Measurements from ENCODE around the gene RIPOR3. TPM values are rescaled to one million over a fixed set of nuclear protein-coding genes. Genes with fewer than 3 reads are reported as not detected.
A peak's percentile ranks its signal among the peaks of the same experiment; 100 is the strongest.

RIPOR3 gene
- total RNA-seq, 1 donor from 2014 or later = 8.0 TPM

DNA sequence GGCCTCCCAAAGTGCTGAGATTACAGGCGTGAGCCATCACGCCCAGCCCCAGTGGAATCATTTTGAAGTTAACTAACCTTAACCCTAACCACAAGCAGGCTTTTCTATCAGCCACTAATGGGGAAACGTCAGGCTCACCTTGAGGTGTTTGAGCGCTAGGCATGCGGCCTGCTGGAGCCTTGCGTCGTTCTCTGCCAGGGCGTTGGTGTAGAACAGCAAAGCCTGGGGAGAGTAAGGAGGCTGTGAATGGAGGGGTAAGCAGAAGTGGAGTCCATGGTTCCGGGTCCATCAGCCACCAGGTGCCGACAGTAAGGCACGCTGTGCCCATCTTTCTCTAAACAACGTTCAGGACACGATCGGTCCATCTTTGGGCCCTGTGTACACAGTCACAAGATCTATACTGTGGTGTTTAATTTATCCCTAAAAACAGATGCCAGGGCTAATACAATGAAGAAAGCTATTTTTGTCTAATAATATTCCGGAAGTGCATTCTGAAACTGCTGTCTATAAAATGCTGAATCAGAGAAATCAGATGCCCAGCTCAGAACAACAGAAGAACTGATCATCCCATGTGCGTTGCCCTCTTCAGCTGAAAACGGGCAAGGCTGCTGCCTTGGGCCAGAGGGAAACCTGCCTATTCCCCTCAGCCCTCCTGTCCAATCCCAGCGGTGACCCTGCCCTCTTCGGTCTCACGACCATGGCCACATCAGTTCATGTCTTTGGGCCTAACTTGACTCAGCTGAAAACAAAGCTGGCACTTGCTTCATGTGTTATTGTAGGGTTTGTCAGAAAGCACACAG, 101.6 kb downstream of the RIPOR3 start:
- DNase-seq = peak; percentile 19
- intact Hi-C loops (cut with micrococcal nuclease) = no loop called here
- ATAC-seq = no peak

DNA sequence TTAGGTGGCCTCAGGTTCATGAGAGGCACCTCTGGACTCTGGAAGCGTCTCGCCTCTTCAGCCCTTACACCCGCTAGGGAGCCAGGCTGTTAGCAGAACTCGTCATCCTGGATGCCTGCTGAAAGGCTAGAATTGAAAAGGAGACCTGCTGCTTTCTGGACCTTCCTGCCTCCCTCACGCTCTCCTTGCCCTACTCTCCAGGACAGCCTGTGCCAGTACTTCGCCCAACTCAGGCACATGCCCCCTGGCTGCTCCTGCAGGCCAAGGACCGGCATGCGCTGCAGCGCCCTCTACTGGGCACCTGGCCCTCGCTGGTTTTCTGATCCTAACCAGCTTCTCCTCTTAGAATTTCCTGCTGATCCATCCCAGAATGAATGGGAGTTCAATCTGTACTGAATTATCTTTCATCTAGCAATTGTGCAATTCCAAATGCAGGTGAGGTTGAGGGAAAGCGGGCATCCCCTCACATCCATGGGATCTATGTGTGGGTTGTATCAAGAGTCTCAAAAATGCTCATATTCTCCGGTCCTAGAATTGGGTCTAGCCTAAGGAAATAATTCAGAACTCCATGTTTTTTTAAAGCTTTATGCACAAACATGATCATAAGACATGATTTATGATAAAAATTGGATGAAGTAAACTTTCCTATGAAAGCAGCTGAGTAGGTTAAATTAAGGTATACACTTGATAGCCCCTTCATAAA, 103.2 kb downstream of the RIPOR3 start:
- DNase-seq (peak; percentile 85), ATAC-seq (peak; percentile 44)
- intact Hi-C loops (cut with micrococcal nuclease) = no loop called here

DNA sequence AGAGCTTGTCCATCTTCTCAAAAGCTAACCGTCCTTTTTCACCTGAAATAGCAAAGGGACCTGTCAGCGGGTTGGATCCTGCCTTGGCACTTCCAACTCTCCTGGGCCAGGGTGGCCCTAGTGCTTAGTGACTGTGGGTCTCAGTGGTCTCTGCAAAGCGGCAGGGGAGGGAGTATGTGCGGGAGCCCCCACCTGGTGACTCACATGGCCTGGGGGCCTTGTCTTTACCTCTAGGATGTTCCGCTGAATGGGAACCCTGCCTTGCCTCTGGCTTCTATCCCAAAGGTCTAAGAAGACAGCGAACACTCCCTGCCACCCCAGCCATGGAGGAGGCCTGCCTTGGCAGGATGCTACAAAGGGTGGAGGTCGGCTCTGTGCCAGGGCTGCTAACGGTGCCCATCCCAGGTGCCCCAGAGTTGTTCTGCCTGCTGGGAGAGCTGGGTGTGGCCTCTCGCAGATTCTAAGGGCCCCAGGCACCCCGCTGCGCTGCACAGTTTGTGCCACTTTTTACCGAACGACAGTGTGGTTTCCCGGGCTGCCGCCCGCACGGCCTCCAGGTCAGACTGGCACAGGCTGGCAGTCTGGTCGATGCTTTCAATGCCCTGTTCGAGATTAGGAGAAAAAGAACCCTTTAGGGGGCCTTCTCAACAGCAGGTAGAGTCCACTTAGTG, 103.9 kb downstream of the RIPOR3 start:
- intact Hi-C loops (cut with micrococcal nuclease) = no loop called here
- ATAC-seq = peak; percentile 4
- DNase-seq = peak; percentile 32

DNA sequence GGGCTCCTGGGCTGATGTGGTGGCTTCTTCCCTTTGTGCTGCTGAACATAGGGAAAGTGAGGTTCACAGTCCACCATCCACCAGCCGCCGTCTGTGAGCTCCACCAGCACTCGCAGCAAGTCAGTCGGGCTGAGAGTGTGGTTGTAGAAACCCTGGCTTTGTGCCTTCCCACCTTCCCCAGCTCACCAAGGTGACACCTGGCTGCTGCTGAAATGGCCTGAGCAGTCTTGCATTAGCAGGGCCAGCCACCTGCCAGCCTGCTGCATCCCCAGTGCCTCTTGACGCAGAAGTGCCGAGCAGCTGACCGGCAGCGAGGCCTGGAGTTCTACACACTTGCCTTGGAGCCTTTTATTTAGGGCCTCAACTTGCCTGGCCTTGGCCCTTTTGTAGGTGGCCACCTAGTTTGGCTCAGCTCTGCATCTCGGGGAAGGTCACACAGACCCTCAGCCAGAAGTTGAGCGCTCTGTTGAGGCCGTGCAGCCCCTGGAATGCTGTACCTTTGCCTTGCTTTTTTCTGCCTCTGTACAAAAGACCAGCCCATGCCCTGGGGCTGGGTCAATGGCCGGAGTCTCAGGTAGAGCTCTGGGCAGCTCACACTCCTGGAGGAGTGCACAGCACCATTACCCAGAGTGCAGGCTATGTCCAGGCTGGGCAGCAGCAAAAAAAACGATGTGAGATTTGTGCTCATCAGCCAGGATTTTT, 104.7 kb downstream of the RIPOR3 start:
- intact Hi-C loops (cut with micrococcal nuclease) = no loop called here
- ATAC-seq (no peak), DNase-seq (peak; percentile 19)

DNA sequence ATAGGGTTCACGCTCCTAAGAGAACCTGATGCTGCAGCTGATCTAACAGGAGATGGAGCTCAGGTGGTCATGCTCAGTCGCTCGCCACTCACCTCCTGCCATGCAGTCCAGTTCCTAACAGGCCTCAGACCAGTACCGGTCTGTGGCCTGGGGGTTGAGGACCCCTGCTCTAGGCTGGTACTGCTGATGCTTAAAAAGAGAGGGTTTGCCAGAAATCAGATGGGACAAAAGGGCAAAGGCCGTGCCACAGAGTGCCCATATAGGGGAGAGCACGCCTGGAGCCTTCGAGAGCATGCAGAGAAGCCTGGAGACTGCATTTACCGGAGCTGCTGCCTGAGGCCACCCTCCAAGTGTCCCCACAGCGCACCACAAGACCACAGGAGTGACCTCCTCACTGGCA, 105.7 kb downstream of the RIPOR3 start:
- DNase-seq (peak; percentile 21), ATAC-seq (no peak)
- intact Hi-C loops (cut with micrococcal nuclease) = no loop called here

DNA sequence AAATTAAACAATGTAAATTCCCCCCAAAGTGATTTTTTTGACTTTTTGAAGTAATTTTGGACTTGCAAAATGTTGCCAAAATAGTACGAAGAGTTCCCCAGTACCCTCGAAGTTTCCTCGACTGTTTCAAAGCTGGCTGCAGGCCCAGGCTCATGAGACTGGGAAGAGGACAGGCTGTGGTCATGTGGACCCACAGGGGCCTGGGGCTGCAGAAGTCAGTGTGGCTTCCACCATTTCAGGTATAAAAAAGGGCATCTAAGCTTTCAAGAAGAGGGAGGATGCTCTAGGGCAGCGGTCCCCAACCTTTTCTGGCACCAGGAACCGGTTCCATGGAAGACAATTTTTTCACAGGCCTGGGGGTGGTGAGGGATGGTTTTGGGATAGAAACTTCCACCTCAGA, 106.1 kb downstream of the RIPOR3 start:
- DNase-seq (peak; percentile 10), ATAC-seq (no peak)
- intact Hi-C loops (cut with micrococcal nuclease) = no loop called here

DNA sequence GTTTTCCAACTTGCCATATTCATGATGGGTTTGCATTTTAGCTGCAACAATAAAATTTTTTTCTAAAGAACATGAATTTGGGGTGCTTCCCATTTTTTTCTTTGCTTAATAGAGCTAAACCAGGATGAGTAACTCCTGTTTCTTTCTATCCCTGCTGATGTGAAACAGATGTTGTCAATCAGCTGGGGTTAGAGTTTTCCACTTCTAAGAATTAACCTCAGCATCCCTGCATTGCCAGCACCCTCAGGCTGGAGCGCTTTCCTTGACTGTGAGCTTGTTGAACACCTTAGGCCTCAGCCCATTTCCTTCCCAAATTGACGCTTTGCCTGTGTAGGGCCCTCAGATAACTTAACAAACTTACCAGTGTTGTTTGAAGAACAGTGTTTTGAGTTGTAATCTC, 106.7 kb downstream of the RIPOR3 start:
- ATAC-seq (no peak), DNase-seq (peak; percentile 3)
- intact Hi-C loops (cut with micrococcal nuclease) = no loop called here

DNA sequence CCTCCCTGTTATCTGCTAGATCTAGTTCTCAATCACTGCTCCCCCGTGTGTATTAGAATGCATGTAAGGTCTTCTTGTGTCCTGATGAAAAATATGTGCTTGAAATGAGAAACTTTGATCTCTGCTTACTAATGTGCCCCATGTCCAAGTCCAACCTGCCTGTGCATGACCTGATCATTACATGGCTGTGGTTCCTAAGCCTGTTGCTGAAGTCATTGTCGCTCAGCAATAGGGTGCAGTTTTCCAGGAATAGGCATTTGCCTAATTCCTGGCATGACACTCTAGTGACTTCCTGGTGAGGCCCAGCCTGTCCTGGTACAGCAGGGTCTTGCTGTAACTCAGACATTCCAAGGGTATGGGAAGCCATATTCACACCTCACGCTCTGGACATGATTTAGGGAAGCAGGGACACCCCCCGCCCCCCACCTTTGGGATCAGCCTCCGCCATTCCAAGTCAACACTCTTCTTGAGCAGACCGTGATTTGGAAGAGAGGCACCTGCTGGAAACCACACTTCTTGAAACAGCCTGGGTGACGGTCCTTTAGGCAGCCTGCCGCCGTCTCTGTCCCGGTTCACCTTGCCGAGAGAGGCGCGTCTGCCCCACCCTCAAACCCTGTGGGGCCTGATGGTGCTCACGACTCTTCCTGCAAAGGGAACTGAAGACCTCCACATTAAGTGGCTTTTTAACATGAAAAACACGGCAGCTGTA, 107.7 kb downstream of the RIPOR3 start:
- DNase-seq (peak; percentile 20), ATAC-seq (no peak)
- intact Hi-C loops (cut with micrococcal nuclease) = no loop called here

DNA sequence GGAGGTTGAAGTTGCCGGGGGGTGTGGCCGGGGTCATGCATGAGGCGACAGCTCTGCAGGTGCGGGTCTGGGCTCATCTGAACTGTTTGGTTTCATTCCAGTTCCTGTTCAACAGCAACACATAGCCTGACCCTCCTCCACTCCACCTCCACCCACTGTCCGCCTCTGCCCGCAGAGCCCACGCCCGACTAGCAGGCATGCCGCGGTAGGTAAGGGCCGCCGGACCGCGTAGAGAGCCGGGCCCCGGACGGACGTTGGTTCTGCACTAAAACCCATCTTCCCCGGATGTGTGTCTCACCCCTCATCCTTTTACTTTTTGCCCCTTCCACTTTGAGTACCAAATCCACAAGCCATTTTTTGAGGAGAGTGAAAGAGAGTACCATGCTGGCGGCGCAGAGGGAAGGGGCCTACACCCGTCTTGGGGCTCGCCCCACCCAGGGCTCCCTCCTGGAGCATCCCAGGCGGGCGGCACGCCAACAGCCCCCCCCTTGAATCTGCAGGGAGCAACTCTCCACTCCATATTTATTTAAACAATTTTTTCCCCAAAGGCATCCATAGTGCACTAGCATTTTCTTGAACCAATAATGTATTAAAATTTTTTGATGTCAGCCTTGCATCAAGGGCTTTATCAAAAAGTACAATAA, 108.6 kb downstream of the RIPOR3 start:
- no peak for ATAC-seq

DNA sequence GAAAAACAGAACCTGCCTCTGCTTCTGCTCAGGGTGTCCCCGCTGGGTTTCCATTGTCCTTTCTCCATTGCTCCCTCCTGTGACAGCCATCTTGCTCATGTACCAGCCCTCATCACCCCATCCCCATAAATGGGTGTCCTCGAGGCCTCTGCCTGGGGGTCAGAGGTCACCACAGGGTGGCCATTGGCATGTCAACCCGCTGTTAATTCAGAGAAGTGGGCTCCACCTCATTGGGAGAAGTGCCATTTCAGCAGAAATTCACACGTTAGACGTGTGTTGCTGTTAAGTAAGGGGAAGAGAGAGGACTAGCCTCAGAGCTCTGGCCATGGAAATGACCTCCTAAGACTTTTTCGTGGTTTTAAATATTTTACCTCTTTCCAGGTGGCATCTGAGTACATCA, 109.2 kb downstream of the RIPOR3 start:
- intact Hi-C loops (cut with micrococcal nuclease) = no loop called here
- DNase-seq (peak; percentile 10), ATAC-seq (no peak)

More for the DNA sequence above, 108.6 kb downstream of the RIPOR3 start:
- DNase-seq = peak; percentile 37
- intact Hi-C loops (cut with micrococcal nuclease) = no loop called here

DNA sequence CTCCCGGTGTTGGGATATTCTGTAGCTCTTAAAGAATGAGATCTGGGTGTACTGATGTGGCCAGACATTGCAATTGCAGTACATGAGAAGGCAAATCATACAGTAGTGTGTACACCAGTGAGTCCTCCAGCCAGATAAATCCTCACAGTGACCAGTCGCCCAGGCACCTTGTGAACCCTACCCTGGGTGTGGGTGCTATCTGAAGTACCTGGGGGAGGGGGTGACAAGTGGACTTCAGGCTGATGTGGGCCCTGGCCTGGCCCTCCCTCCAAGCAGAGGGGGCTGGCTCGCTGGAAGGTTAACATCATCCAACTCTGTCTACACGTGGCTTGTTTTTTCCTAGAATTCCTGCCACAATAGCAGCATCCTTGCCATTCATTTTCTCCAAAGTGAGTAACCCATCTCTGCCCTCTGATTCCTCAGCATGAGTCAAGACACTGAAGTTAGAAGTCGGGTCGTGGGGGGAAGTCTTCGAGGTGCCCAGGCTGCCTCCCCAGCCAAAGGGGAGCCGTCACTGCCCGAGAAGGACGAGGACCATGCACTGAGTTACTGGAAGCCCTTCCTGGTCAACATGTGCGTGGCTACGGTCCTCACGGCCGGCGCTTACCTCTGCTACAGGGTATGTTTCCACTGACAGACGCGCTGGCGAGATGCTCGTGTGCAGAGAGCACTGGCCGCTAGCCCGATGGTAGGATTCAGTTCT, 110.3 kb downstream of the RIPOR3 start:
- ATAC-seq (no peak), DNase-seq (no peak)
- intact Hi-C loops (cut with micrococcal nuclease) = no loop called here

DNA sequence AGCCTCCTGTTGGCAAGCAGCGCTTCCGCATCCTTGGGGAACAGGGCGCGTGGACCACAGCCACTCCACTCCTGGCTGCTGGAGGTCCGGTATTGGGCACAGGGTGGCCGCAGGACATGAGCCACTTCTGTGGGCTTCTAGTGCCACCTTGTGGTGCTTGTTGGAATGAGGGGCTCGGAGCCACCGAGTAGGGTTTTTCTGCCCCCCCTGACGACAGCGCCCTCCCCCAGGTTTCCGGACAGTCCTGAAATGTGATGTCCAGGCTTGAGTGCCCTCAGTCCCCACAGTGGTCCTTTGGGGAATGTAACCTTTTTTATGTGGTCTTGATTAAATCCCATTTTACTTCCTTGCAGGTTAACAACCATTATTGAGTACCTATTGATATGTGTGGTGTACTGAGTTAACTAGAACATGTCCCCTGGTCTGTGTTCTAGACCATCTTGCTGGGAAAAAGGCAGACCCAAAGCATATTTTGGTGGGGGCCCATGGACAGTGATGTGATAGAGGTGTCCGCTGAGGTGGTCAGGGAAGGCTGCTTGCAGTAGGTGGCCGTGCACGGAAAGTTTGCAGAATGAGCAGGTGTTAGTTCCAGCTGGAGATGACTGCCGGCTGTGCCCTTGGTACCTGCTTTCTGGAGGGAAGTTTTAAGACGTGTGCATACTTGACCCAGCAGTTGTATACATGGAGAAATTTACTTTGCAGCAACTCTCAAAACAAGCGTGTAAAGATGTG, 111.2 kb downstream of the RIPOR3 start:
- intact Hi-C loops (cut with micrococcal nuclease) = no loop called here
- peak; percentile 84 for DNase-seq
- peak; percentile 40 for ATAC-seq

DNA sequence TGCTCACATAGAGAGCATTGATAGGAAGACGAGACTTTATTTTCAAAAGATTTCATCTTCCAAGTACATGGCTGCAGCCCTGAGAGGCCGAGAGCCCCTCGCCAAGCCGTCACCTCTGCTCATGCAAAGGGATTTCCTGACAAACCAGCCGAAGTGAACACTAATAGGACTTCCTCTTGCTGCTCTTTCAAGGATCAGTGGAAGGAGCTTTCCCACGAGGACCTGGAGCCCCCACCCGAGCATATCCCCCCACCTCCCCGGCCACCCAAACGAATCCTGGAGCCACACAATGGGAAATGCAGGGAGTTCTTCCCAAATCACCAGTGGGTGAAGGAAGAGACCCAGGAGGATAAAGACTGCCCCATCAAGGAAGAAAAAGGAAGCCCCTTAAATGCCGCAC, 111.8 kb downstream of the RIPOR3 start:
- ATAC-seq (no peak), DNase-seq (no peak)
- intact Hi-C loops (cut with micrococcal nuclease) = loop anchor here (5.0 to 10.0 kb wide), 2 partner anchors 65 to 392 kb away; partner anchors contain the start of gene PTPN1

DNA sequence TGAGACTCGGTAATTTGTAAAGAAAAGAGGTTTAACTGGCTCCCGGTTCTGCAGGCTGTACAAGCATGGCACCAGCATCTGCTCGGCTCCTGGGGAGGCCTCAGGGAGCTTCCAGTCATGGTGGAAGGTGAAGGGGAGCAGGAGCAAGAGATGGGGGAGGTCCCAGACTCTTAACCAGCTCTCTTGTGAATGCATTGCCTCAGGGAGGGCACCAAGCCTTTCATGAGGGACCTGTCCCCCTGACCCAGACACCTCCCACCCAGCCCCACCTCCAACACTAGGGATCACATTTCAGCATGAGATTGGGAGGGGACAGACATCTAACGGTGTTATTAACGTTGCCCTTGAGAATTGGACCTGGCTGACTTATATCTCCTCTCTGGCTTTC, 112.6 kb downstream of the RIPOR3 start:
- ATAC-seq = no peak

DNA sequence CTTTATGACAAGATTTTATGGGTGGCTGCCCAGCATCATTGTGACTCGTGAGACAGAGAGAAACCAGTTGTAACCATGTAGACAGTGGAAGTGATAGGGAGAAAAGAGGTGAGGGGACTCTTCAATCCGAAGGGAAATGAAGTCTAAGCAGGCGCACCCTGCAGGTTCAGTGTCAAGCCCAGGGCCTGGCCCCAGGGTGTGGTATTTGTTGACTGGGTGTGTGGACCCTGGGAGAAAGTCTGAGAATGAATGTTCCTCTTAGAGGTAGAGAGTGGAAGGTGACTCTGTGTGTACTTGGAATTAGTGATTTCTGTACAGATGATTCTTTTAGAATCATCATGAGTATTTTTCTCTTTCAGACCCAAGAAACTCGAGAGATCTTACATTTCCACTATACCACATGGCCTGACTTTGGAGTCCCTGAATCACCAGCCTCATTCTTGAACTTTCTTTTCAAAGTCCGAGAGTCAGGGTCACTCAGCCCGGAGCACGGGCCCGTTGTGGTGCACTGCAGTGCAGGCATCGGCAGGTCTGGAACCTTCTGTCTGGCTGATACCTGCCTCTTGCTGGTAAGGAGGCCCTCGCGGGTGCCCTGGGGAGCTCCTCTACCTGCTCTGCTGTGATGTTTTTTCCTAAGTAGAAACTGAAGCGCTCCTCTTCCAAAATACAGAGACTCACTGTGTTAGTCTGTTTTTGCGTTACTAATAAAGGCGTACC, 113.1 kb downstream of the RIPOR3 start:
- DNase-seq (no peak), ATAC-seq (no peak)
- intact Hi-C loops (cut with micrococcal nuclease) = loop anchor here (5.0 to 10.0 kb wide), 2 partner anchors 63 to 391 kb away; partner anchors contain the start of gene PTPN1

More for the DNA sequence above, 112.6 kb downstream of the RIPOR3 start:
- no peak for DNase-seq
- intact Hi-C loops (cut with micrococcal nuclease) = loop anchor here (5.0 to 10.0 kb wide), 2 partner anchors 64 to 391 kb away; partner anchors contain the start of gene PTPN1

All from left ventricle myocardium superior (tissue), 1 donor.